GM23338 (cell line): ENCODE measurements around the gene UBE2I. TPM values are rescaled to one million over a fixed set of nuclear protein-coding genes. Genes with fewer than 3 reads are reported as not detected.
A peak's percentile ranks its signal among the peaks of the same experiment; 100 is the strongest.
"Not testable (repeated sequence)": the region's sequence is repeated elsewhere in the genome, so short reads cannot be mapped to it uniquely, and the experiment has no call there.

Experiments
- ATAC-seq: fragments of 200-7000 bp; cut with Tn5 transposase; 3 replicates; pipeline ENCODE4 v1.9.1; 2020
- DNase-seq: peaks from one replicate; pipeline ENCODE4 v3.0.0-alpha.2; 2015; ENCODE audit warnings: low spot score
- H2AFZ ChIP-seq: fragments of 200-600 bp; sonication (generic); 2 replicates; pipeline ENCODE4 v1.8.0; 2016; ENCODE audit warnings: antibody characterized with exemption, mild to moderate bottlenecking, moderate library complexity
- H3F3A ChIP-seq: fragments of 200-600 bp; sonication (generic); replicated peaks from 2 replicates; pipeline ENCODE4 v1.8.0; 2017; ENCODE audit warnings: antibody characterized with exemption, mixed run types, low read depth
- H3K27ac ChIP-seq: fragments of 200-600 bp; sonication (generic); 2 replicates; pipeline ENCODE4 v1.6.1; 2016; ENCODE audit warnings: low read depth
- H3K27me3 ChIP-seq: fragments of 200-600 bp; sonication (generic); 2 replicates; pipeline ENCODE4 v1.8.0; 2016; ENCODE audit warnings: mild to moderate bottlenecking, mixed run types, moderate library complexity; ENCODE audit not compliant: insufficient read depth
- H3K36me3 ChIP-seq: fragments of 200-600 bp; sonication (generic); 2 replicates; pipeline ENCODE4 v1.8.0; 2016; ENCODE audit warnings: mild to moderate bottlenecking; ENCODE audit not compliant: insufficient read depth
- H3K4me1 ChIP-seq: fragments of 200-600 bp; sonication (generic); 2 replicates; pipeline ENCODE4 v1.8.0; 2016; ENCODE audit warnings: mild to moderate bottlenecking, moderate library complexity; ENCODE audit not compliant: insufficient read depth
- H3K4me2 ChIP-seq: fragments of 200-600 bp; sonication (generic); 2 replicates; pipeline ENCODE4 v1.7.1; 2017; ENCODE audit warnings: mixed run types
- H3K4me3 ChIP-seq: fragments of 200-600 bp; sonication (generic); 2 replicates; pipeline ENCODE4 v1.6.1; 2016; ENCODE audit warnings: mixed run types
- H3K79me2 ChIP-seq: fragments of 200-600 bp; sonication (generic); replicated peaks from 2 replicates; pipeline ENCODE4 v1.8.0; 2017; ENCODE audit warnings: mild to moderate bottlenecking; ENCODE audit not compliant: insufficient read depth
- H3K9me2 ChIP-seq: fragments of 200-600 bp; sonication (generic); 2 replicates; pipeline ENCODE4 v1.8.0; 2017; ENCODE audit not compliant: insufficient read depth
- H4K20me1 ChIP-seq: fragments of 200-600 bp; sonication (generic); replicated peaks from 2 replicates; pipeline ENCODE4 v1.8.0; 2017; ENCODE audit warnings: mild to moderate bottlenecking; ENCODE audit not compliant: insufficient read depth
- H3K27ac Mint-ChIP-seq: 2 replicates; pipeline ENCODE4 v1.8.0; 2020; ENCODE audit warnings: inconsistent platforms, mild to moderate bottlenecking, moderate library complexity, mixed read lengths
- H3K27me3 Mint-ChIP-seq: 3 replicates; pipeline ENCODE4 v1.8.0; 2022; ENCODE audit warnings: low read depth, mild to moderate bottlenecking, moderate library complexity, mixed read lengths, inconsistent platforms; ENCODE audit not compliant: insufficient read depth, poor library complexity
- H3K36me3 Mint-ChIP-seq: 3 replicates; pipeline ENCODE4 v1.8.0; 2021; ENCODE audit warnings: low read depth, mild to moderate bottlenecking, inconsistent platforms, moderate library complexity, mixed read lengths
- H3K4me1 Mint-ChIP-seq: 3 replicates; pipeline ENCODE4 v1.8.0; 2020; ENCODE audit warnings: mild to moderate bottlenecking, inconsistent platforms, mixed read lengths
- H3K4me3 Mint-ChIP-seq: 3 replicates; pipeline ENCODE4 v1.8.0; 2021; ENCODE audit warnings: moderate library complexity, mild to moderate bottlenecking, inconsistent platforms, mixed read lengths
- H3K9me3 Mint-ChIP-seq: 3 replicates; pipeline ENCODE4 v1.8.0; 2020; ENCODE audit warnings: moderate library complexity, mild to moderate bottlenecking, inconsistent platforms, mixed read lengths
- CREB1 ChIP-seq: fragments of 250-450 bp; sonication (Bioruptor Pico); IDR thresholded peaks from 2 replicates; pipeline ENCODE4 v1.5.0; 2020; ENCODE audit warnings: low read depth, mild to moderate bottlenecking, moderate library complexity
- ETS1 ChIP-seq: IDR thresholded peaks from 2 replicates; pipeline ENCODE4 v1.6.1; 2016; ENCODE audit warnings: antibody characterized with exemption
- EZH2 ChIP-seq: fragments of 200-600 bp; sonication (generic); IDR thresholded peaks from one replicate; pipeline ENCODE4 v1.8.0; 2017; ENCODE audit warnings: antibody characterized with exemption, mild to moderate bottlenecking, low read depth; ENCODE audit not compliant: unreplicated experiment
- EZH2phosphoT487 ChIP-seq: fragments of 200-600 bp; sonication (generic); IDR thresholded peaks from one replicate; pipeline ENCODE4 v1.8.1; 2018; ENCODE audit warnings: antibody characterized with exemption; ENCODE audit not compliant: unreplicated experiment
- JUNB ChIP-seq: IDR thresholded peaks from one replicate; pipeline ENCODE4 v1.6.1; 2016; ENCODE audit warnings: antibody characterized with exemption; ENCODE audit not compliant: unreplicated experiment
- POLR2AphosphoS5 ChIP-seq: IDR thresholded peaks from 2 replicates; pipeline ENCODE4 v1.6.1; 2016; ENCODE audit warnings: antibody characterized with exemption, low read depth
- REST ChIP-seq: IDR thresholded peaks from one replicate; pipeline ENCODE4 v1.6.1; 2018; ENCODE audit warnings: antibody characterized with exemption; ENCODE audit not compliant: unreplicated experiment
- STAT1 ChIP-seq: IDR thresholded peaks from one replicate; pipeline ENCODE4 v1.6.1; 2016; ENCODE audit warnings: antibody characterized with exemption; ENCODE audit not compliant: unreplicated experiment
- ZNF114 ChIP-seq: fragments of 250-450 bp; sonication (Bioruptor Pico); IDR thresholded peaks from 2 replicates; pipeline ENCODE4 v1.5.0; 2020; ENCODE audit warnings: mild to moderate bottlenecking, moderate library complexity
- ZNF331 ChIP-seq: fragments of 250-450 bp; sonication (Bioruptor Pico); IDR thresholded peaks from 2 replicates; pipeline ENCODE4 v1.5.0; 2020; ENCODE audit warnings: low read depth, mild to moderate bottlenecking, moderate library complexity
- polyA plus RNA-seq: library from polyadenylated mRNA; unstranded; fragments of >200 nt; fragmentation: Nextera tagmentation; extraction: Ambion mirVana; gene quantifications from 2 replicates; pipeline ENCODE4 v1.2.1, GENCODE V29; 2016
- total RNA-seq: library from RNA; depleted of rRNA; stranded (reverse); fragments of >200 nt; shearing (Covaris generic); gene quantifications from 2 replicates; pipeline ENCODE4 v1.2.3, GENCODE V29; 2014

The UBE2I gene
- total and polyA plus RNA-seq, 2 experiments from 2014 or later = 116 to 220 TPM

- Mint-ChIP-seq H3K4me3 (no peak overlapping the region), H3K27ac (no peak overlapping the region), H3K27me3 (peaks cover 21% of the 10 kb centered on the region), H3K9me3 (peaks cover 15% of the 10 kb centered on the region), H3K4me1 (peaks cover 3% of the 10 kb centered on the region; the same call in 1 of the 3 replicates), H3K36me3 (no peaks in the 10 kb centered on the region)
- H4K20me1 ChIP-seq = 0 out of 2 replicates have a peak, but pooled peaks cover 2% of the 10 kb centered on the region
- H3K27me3 ChIP-seq = no peaks in the 10 kb centered on the region
- no peaks in the 10 kb centered on the region for H3K4me1 ChIP-seq
- no peak overlapping the region for H2AFZ ChIP-seq
- H3K27ac ChIP-seq = no peak overlapping the region
- H3F3A ChIP-seq = no peaks in the 10 kb centered on the region
- no peaks in the 10 kb centered on the region for H3K9me2 ChIP-seq
- TF ChIP-seq ZNF114 (CRISPR knock-in tag) = no peak
- TF ChIP-seq EZH2 = no peak
- no peak for TF ChIP-seq POLR2AphosphoS5
- no peak overlapping the region for H3K4me3 ChIP-seq
- no peak for DNase-seq
- no peaks in the 10 kb centered on the region for H3K36me3 ChIP-seq
- ATAC-seq = no peak
- no peaks in the 10 kb centered on the region for H3K79me2 ChIP-seq
- H3K4me2 ChIP-seq = no peak overlapping the region
These were observed 43.6 kb upstream of the UBE2I start for GRCh38 chr16:1265826-1266225.

DNA sequence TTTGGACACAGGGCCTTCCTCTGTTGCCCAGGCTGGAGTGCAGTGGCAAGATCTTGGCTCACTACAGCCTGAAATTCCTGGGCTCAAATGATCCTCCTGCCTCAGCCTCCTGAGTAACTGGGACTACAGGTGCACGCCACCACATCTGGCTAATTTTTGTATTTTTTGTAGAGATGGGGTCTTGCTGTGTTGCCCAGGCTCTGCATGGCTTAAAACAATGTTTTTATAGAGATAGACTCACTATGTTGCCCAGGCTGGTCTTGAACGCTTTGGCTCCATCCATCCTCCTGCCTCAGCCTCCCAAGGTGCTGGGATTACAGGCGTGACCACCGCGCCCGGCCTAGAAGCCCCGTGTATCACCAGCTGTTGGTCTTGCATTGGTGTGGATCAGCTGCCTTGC is 40.0 kb upstream of the UBE2I start:
- not testable (repeated sequence) for H3K4me1 ChIP-seq, H2AFZ ChIP-seq, H3K27ac ChIP-seq, H3K9me2 ChIP-seq, H3F3A ChIP-seq, H3K36me3 Mint-ChIP-seq, H3K27me3 ChIP-seq, H4K20me1 ChIP-seq, H3K27ac Mint-ChIP-seq, H3K4me1 Mint-ChIP-seq, H3K79me2 ChIP-seq, ATAC-seq, H3K36me3 ChIP-seq, DNase-seq, H3K4me2 ChIP-seq
- H3K4me3 Mint-ChIP-seq = peak overlapping the region; percentile 62; the same call in 2 of the 3 replicates
- H3K27me3 Mint-ChIP-seq = peaks cover 16% of the 10 kb centered on the region
- peaks cover 12% of the 10 kb centered on the region for H3K9me3 Mint-ChIP-seq
- 0 out of 2 replicates have a peak overlapping the region, but pooled peaks have one; percentile 36 for H3K4me3 ChIP-seq

GRCh38 chr16:1271380-1271723 is 38.1 kb upstream of the UBE2I start:
- Mint-ChIP-seq H3K9me3 (peaks cover 3% of the 10 kb centered on the region; the same call in 2 of the 3 replicates), H3K27me3 (peaks cover 13% of the 10 kb centered on the region), H3K4me1 (peaks cover 2% of the 10 kb centered on the region; the same call in 2 of the 3 replicates), H3K36me3 (peaks cover 5% of the 10 kb centered on the region; the same call in 1 of the 3 replicates), H3K4me3 (no peak overlapping the region), H3K27ac (no peak overlapping the region)
- H3K4me1 ChIP-seq = no peaks in the 10 kb centered on the region
- no peaks in the 10 kb centered on the region for H3K9me2 ChIP-seq
- H3K4me3 ChIP-seq = no peak overlapping the region
- no peak overlapping the region for H3K27ac ChIP-seq
- H3K27me3 ChIP-seq = no peaks in the 10 kb centered on the region
- H2AFZ ChIP-seq = no peak overlapping the region
- no peaks in the 10 kb centered on the region for H4K20me1 ChIP-seq
- no peak for ATAC-seq
- no peaks in the 10 kb centered on the region for H3F3A ChIP-seq
- DNase-seq = no peak
- H3K79me2 ChIP-seq = no peaks in the 10 kb centered on the region
- no peak overlapping the region for H3K4me2 ChIP-seq
- H3K36me3 ChIP-seq = no peaks in the 10 kb centered on the region
- no peak for TF ChIP-seq EZH2phosphoT487
- no peak for TF ChIP-seq JUNB
- no peak for TF ChIP-seq REST
- no peak for TF ChIP-seq ZNF331 (CRISPR knock-in tag)
- no peak for TF ChIP-seq POLR2AphosphoS5
- TF ChIP-seq STAT1 = no peak
- TF ChIP-seq ZNF114 (CRISPR knock-in tag) = no peak
- TF ChIP-seq CREB1 (CRISPR knock-in tag) = no peak
- TF ChIP-seq EZH2 = no peak
- no peak for TF ChIP-seq ETS1
